IMR-90 (cell line): Measurements from ENCODE around the gene UPK3B. TPM values are rescaled to one million over a fixed set of nuclear protein-coding genes. Genes with fewer than 3 reads are reported as not detected.

Source experiments
- ATAC-seq: fragments of 200-7000 bp; cut with Tn5 transposase; 2 replicates; pipeline ENCODE4 v1.9.1; 2020; ENCODE audit warnings: low read depth, mild to moderate bottlenecking, moderate library complexity
- BruUV-seq: library from RNA; stranded (reverse); fragments of 400-500 nt; replicated peaks from 2 replicates; lab custom pipeline; 2021; lab: Mats Ljungman, UMichigan
- CTCF ChIA-PET: fragments of 300-600 bp; formaldehyde crosslinking; extraction: SDS; loops from one replicate; lab custom pipeline; 2021; ENCODE audit warnings: antibody characterized with exemption; lab: Yijun Ruan, JAX
- POLR2A ChIA-PET: fragments of 300-600 bp; sonication (Branson Sonifier 250); formaldehyde crosslinking; loops from one replicate; lab custom pipeline; 2022; ENCODE audit warnings: antibody characterized with exemption; ENCODE audit not compliant: unreplicated experiment; lab: Charles Lee
- DNase-seq: peaks from one replicate; pipeline ENCODE4 v3.0.0; 2013
- H2AFZ ChIP-seq: replicated peaks from 2 replicates; pipeline ENCODE3; 2013; ENCODE audit warnings: low read length, mild to moderate bottlenecking; ENCODE audit not compliant: poor library complexity
- H2AK5ac ChIP-seq: 2 replicates; pipeline ENCODE4 v1.6.1; 2013; ENCODE audit warnings: low read depth, low read length, inconsistent platforms
- H2AK9ac ChIP-seq: replicated peaks from 2 replicates; pipeline ENCODE3; 2013; ENCODE audit warnings: mild to moderate bottlenecking, low read depth, low read length, moderate library complexity; ENCODE audit not compliant: poor library complexity
- H2BK120ac ChIP-seq: 2 replicates; pipeline ENCODE4 v1.6.1; 2013; ENCODE audit warnings: low read depth, low read length, inconsistent platforms
- H2BK15ac ChIP-seq: 3 replicates; pipeline ENCODE4 v1.6.1; 2013; ENCODE audit warnings: low read depth, low read length, inconsistent platforms
- H2BK20ac ChIP-seq: 2 replicates; pipeline ENCODE4 v1.6.1; 2013; ENCODE audit warnings: low read depth, mild to moderate bottlenecking, inconsistent platforms, low read length, moderate library complexity
- H2BK5ac ChIP-seq: 2 replicates; pipeline ENCODE4 v1.6.1; 2013; ENCODE audit warnings: mild to moderate bottlenecking, low read depth, low read length, inconsistent platforms; ENCODE audit not compliant: poor library complexity, severe bottlenecking
- H3K14ac ChIP-seq: replicated peaks from 2 replicates; pipeline ENCODE4 v1.6.1; 2013; ENCODE audit warnings: low read depth, low read length, inconsistent platforms
- H3K18ac ChIP-seq: 2 replicates; pipeline ENCODE4 v1.6.1; 2013; ENCODE audit warnings: low read depth, low read length, control low read depth
- H3K23ac ChIP-seq: 2 replicates; pipeline ENCODE4 v1.6.1; 2013; ENCODE audit warnings: low read depth, low read length, inconsistent platforms
- H3K27ac ChIP-seq: 2 replicates; pipeline ENCODE4 v1.5.1; 2013; ENCODE audit warnings: mild to moderate bottlenecking, control low read depth, low read length; ENCODE audit not compliant: insufficient read depth
- H3K27me3 ChIP-seq: 2 replicates; pipeline ENCODE4 v1.6.1; 2013; ENCODE audit warnings: low read length; ENCODE audit not compliant: control insufficient read depth, insufficient read depth
- H3K36me3 ChIP-seq: 2 replicates; pipeline ENCODE4 v1.6.1; 2013; ENCODE audit warnings: low read length, mixed read lengths; ENCODE audit not compliant: control insufficient read depth, insufficient read depth
- H3K4ac ChIP-seq: 2 replicates; pipeline ENCODE4 v1.6.1; 2013; ENCODE audit warnings: low read depth, low read length, inconsistent platforms
- H3K4me1 ChIP-seq: 2 replicates; pipeline ENCODE4 v1.6.1; 2013; ENCODE audit warnings: low read length, mixed read lengths; ENCODE audit not compliant: control insufficient read depth, insufficient read depth
- H3K4me2 ChIP-seq: 2 replicates; pipeline ENCODE4 v1.6.1; 2013; ENCODE audit warnings: low read depth, mild to moderate bottlenecking, control low read depth, low read length, moderate library complexity
- H3K4me3 ChIP-seq: 2 replicates; pipeline ENCODE4 v1.5.1; 2013; ENCODE audit warnings: low read depth, mild to moderate bottlenecking, control low read depth, low read length, moderate library complexity; ENCODE audit not compliant: insufficient read depth
- H3K56ac ChIP-seq: 2 replicates; pipeline ENCODE4 v1.6.1; 2013; ENCODE audit warnings: low read length, inconsistent platforms; ENCODE audit not compliant: insufficient read depth; ENCODE audit errors: extremely low read depth
- H3K79me1 ChIP-seq, 2 experiments: 2 replicates each; pipeline ENCODE4 v1.6.1; 2013; ENCODE audit warnings: low read length in 2 of 2, inconsistent platforms in 1 of 2, low read depth in 1 of 2
- H3K9ac ChIP-seq: 2 replicates; pipeline ENCODE4 v1.6.1; 2013; ENCODE audit warnings: low read depth, low read length, control low read depth
- H3K9me1 ChIP-seq: 2 replicates; pipeline ENCODE4 v1.6.1; 2013; ENCODE audit warnings: low read length, inconsistent platforms; ENCODE audit not compliant: insufficient read depth
- H3K9me3 ChIP-seq: 2 replicates; pipeline ENCODE4 v1.6.1; 2013; ENCODE audit warnings: low read length; ENCODE audit not compliant: control insufficient read depth, insufficient read depth
- H4K20me1 ChIP-seq: 2 replicates; pipeline ENCODE4 v1.6.1; 2013; ENCODE audit warnings: low read length, inconsistent platforms; ENCODE audit not compliant: insufficient read depth
- H4K5ac ChIP-seq: 2 replicates; pipeline ENCODE4 v1.6.1; 2013; ENCODE audit warnings: mild to moderate bottlenecking, low read depth, low read length, control low read depth
- H4K8ac ChIP-seq, 2 experiments: 2 replicates each; pipeline ENCODE4 v1.6.1; 2013; ENCODE audit warnings: low read depth in 2 of 2, low read length in 2 of 2, control low read depth in 1 of 2, inconsistent platforms in 1 of 2
- H4K91ac ChIP-seq: 2 replicates; pipeline ENCODE4 v1.6.1; 2013; ENCODE audit warnings: low read depth, low read length, inconsistent platforms; ENCODE audit not compliant: insufficient read depth
- BHLHE40 ChIP-seq: fragments of 150-350 bp; IDR thresholded peaks from 2 replicates; pipeline ENCODE4 v1.6.1; 2016; ENCODE audit warnings: mild to moderate bottlenecking, low read depth, low read length
- MAZ ChIP-seq: IDR thresholded peaks from 2 replicates; pipeline ENCODE4 v1.6.1; 2012; ENCODE audit warnings: low read depth, mild to moderate bottlenecking, low read length, improper control_type of control experiment, moderate library complexity, borderline replicate concordance
- MXI1 ChIP-seq: IDR thresholded peaks from 2 replicates; pipeline ENCODE4 v1.6.1; 2012; ENCODE audit warnings: low read depth, mild to moderate bottlenecking, low read length, moderate library complexity, borderline replicate concordance
- WGBS, 2 experiments: methylation state at CpG; one replicate each; pipeline versions ENCODE4 v1.1.5 to v1.1.7; 2013; ENCODE audit warnings: missing lambda C conversion rate in 2 of 2; ENCODE audit not compliant: insufficient read length in 1 of 2; ENCODE audit errors: extremely low coverage in 2 of 2; 5-methylcytosine and 5-hydroxymethylcytosine counted together
- dilution Hi-C: fragments of 300-500 bp; cut with HindIII; formaldehyde crosslinking; loops from one replicate; pipeline ENCODE4 v1.14.3; 2018; ENCODE audit warnings: low sequenced_read_pairs; ENCODE audit not compliant: unreplicated experiment
- in situ Hi-C: fragments of 300-500 bp; cut with MboI; formaldehyde crosslinking; loops from 3 replicates; pipeline ENCODE4 v1.14.3; 2019; ENCODE audit warnings: low sequenced_read_pairs, inconsistent platforms, mixed read lengths
- intact Hi-C: fragments of 100-400 bp; cut with micrococcal nuclease; formaldehyde crosslinking; loops from 2 replicates; pipeline ENCODE4 v1.10.0; 2022
- polyA plus RNA-seq, 3 experiments: library from polyadenylated mRNA; depleted of rRNA; stranded (reverse); fragments of >200 nt; gene quantifications; 2 replicates each; pipeline ENCODE4 v1.2.3, GENCODE V29; 2012; ENCODE audit warnings: low replicate concordance in 1 of 3
- total RNA-seq: library from RNA; depleted of rRNA; stranded (reverse); fragments of >200 nt; gene quantifications from 2 replicates; pipeline ENCODE4 v1.2.3, GENCODE V29; 2012
- TF ChIP-seq, protein P1 (sequence below): fragments of 150-350 bp; IDR thresholded peaks from 2 replicates; pipeline ENCODE4 v1.6.1; 2016; ENCODE audit warnings: low read depth, mild to moderate bottlenecking, low read length, moderate library complexity, borderline replicate concordance
- TF ChIP-seq, protein P2 (sequence below): fragments of 150-350 bp; IDR thresholded peaks from 2 replicates; pipeline ENCODE4 v1.6.1; 2017; ENCODE audit warnings: mild to moderate bottlenecking, antibody characterized with exemption, low read length, low read depth

The UPK3B gene
- total and polyA plus RNA-seq, 2 of the 4 experiments (the other 2 are of a cell fraction): 0.26 TPM; not detected in 1

DNA sequence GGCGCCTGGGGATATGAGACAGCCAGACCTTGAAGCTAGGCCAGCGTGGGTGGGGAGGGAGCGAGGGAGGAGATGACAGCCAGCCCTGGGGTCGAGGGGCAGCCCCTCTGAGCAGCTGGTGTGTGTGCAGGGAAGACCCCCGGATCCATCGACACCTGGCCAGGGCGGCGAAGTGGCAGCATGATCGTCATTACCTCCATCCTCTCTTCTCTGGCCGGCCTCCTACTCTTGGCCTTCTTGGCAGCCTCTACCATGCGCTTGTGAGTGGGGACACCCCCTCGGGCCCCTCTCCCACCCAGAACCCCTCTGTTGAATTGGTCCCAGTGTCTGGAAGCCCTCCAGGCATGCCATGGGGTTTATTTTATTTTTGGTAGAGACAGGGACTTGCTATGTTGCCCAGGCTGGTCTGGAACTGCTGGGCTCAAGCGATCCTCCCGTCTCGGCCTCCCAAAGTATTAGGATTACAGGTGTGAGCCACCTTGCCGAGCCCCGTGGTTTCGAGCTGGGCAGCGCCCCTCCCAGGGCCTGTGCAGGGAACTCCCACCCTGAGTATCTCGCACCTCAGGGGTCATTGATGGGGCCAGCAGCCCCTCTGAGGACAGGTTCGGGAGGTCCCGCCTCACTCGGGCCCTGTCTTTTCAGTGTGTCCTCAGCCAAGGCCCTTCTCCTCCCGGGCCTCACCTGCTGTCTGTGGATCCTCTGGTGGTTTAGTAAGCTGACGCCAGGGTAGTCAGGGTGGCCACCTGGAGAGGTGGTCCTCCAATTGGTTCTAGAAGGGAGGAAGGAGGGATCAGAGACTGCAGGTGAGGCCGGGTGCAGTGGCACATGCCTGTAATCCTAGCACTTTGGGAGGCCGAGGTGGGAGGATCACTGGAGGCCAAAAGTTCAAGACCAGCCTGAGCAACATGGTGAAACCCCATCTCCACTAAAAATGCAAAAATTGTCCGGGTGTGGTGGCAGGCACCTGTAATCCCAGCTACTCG, 3.8 kb downstream of the UPK3B start (continued):
- TF ChIP-seq MAZ (no peak), MXI1 (no peak)

DNA sequence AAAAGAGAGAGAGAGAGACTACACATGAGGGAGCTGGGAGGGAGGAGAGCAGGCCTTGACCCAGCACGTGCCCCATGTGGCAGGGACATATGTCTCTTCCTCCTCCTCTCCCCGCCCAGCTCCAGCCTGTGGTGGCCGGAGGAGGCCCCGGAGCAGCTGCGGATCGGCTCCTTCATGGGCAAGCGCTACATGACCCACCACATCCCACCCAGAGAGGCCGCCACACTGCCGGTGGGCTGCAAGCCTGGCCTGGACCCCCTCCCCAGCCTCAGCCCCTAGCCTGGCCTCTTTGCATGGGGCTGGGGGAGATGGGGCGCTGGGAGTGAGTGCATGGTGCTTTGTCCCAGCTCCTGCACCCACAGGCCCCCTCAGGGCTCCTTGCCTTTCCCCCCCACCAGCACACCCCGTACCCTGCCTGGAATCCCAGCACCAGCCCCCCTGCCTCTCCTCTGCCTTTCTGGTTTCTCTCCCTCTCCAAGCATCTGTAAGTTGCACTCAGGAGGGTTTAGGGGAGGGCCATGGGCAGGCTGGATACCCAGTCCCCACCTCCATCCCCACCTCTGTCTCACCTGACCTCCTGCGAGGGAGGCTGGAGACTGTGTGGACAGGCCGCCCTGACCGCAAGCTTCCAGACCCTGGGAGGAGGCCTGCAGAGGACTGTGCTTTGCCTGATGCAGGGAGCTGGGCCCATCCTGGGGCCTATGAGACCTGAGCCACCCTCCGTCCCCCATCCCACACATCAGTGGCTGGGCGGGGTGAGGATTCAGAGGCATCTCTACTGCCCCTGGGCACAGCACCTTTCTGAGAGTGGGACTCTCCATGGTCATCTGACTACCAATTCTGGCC, 4.8 kb downstream of the UPK3B start:
- no peak overlapping the region for H4K8ac ChIP-seq
- H4K20me1 ChIP-seq: no peaks in the 10 kb centered on the region
- H2BK120ac ChIP-seq: no peak overlapping the region
- H3K56ac ChIP-seq: no peak overlapping the region
- no peaks in the 10 kb centered on the region for H3K9me1 ChIP-seq
- ATAC-seq (no peak), DNase-seq (no peak)
- TF ChIP-seq BHLHE40: no peak
- TF ChIP-seq, protein P1, sequence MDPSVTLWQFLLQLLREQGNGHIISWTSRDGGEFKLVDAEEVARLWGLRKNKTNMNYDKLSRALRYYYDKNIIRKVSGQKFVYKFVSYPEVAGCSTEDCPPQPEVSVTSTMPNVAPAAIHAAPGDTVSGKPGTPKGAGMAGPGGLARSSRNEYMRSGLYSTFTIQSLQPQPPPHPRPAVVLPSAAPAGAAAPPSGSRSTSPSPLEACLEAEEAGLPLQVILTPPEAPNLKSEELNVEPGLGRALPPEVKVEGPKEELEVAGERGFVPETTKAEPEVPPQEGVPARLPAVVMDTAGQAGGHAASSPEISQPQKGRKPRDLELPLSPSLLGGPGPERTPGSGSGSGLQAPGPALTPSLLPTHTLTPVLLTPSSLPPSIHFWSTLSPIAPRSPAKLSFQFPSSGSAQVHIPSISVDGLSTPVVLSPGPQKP: no peak
- TF ChIP-seq, protein P2, sequence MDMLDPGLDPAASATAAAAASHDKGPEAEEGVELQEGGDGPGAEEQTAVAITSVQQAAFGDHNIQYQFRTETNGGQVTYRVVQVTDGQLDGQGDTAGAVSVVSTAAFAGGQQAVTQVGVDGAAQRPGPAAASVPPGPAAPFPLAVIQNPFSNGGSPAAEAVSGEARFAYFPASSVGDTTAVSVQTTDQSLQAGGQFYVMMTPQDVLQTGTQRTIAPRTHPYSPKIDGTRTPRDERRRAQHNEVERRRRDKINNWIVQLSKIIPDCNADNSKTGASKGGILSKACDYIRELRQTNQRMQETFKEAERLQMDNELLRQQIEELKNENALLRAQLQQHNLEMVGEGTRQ: no peak
- no peak overlapping the region for H3K4ac ChIP-seq
- BruUV-seq: no TSS peak
- H4K5ac ChIP-seq: no peak overlapping the region; the same call in 1 of the 2 replicates
- H2AK5ac ChIP-seq: no peak overlapping the region; the same call in 1 of the 2 replicates
- H3K27me3 ChIP-seq: no peaks in the 10 kb centered on the region
- H3K23ac ChIP-seq: no peak overlapping the region
- peaks cover 2% of the 10 kb centered on the region; the same call in 1 of the 2 replicates for H3K4me1 ChIP-seq
- dilution Hi-C loops: no loop called here
- CTCF ChIA-PET: no interaction called here
- no peak overlapping the region for H2AFZ ChIP-seq
- H2AK9ac ChIP-seq: no peak overlapping the region
- no peak overlapping the region for H3K14ac ChIP-seq
- no peaks in the 10 kb centered on the region for H3K36me3 ChIP-seq
- no peaks in the 10 kb centered on the region for H3K9me3 ChIP-seq
- H3K27ac ChIP-seq: no peak overlapping the region
- H4K91ac ChIP-seq: no peak overlapping the region
- H3K4me2 ChIP-seq: no peak overlapping the region
- WGBS, 2 experiments: no CpG with 5 or more reads among the region's 16 CpGs
- H3K18ac ChIP-seq: no peak overlapping the region
- in situ Hi-C loops: no loop called here
- POLR2A ChIA-PET: no interaction called here
- H3K79me1 ChIP-seq: no peaks in the 10 kb centered on the region
- H2BK15ac ChIP-seq: no peak overlapping the region
- no peak overlapping the region for H2BK5ac ChIP-seq
- no peak overlapping the region for H2BK20ac ChIP-seq
- no peak overlapping the region for H3K4me3 ChIP-seq
- no peak overlapping the region for H3K9ac ChIP-seq
- intact Hi-C loops: no loop called here
